Osteoblast (primary cell): ENCODE data around the gene HPSE2. TPM values are rescaled to one million over a fixed set of nuclear protein-coding genes. Genes with fewer than 3 reads are reported as not detected.

Experiments
- DNase-seq: peaks from one replicate; pipeline ENCODE4 v3.0.0; 2011; ENCODE audit warnings: low spot score, mixed read lengths; ENCODE audit not compliant: insufficient read length; ENCODE audit errors: missing footprints
- H2AFZ ChIP-seq: 2 replicates; pipeline ENCODE4 v1.6.0; 2011; ENCODE audit warnings: mild to moderate bottlenecking, low read length
- H3K27ac ChIP-seq: 2 replicates; pipeline ENCODE4 v1.5.1; 2011; ENCODE audit warnings: mild to moderate bottlenecking, low read depth, low read length, moderate library complexity
- H3K27me3 ChIP-seq: 2 replicates; pipeline ENCODE4 v1.6.0; 2012; ENCODE audit warnings: mild to moderate bottlenecking, control low read depth, inconsistent platforms, low read length, moderate library complexity; ENCODE audit not compliant: insufficient read depth
- H3K36me3 ChIP-seq: 2 replicates; pipeline ENCODE4 v1.5.1; 2011; ENCODE audit warnings: mild to moderate bottlenecking, low read length, control low read depth, moderate library complexity; ENCODE audit not compliant: insufficient read depth
- H3K4me1 ChIP-seq: 2 replicates; pipeline ENCODE4 v1.5.1; 2011; ENCODE audit warnings: mild to moderate bottlenecking, low read length, control low read depth, moderate library complexity; ENCODE audit not compliant: insufficient read depth
- H3K4me2 ChIP-seq: 2 replicates; pipeline ENCODE4 v1.6.0; 2011; ENCODE audit warnings: mild to moderate bottlenecking, low read length; ENCODE audit not compliant: insufficient read depth
- H3K4me3 ChIP-seq: fragments of 200-600 bp; sonication (generic); 3 replicates; pipeline ENCODE4 v1.5.1; 2012; ENCODE audit warnings: mild to moderate bottlenecking, low read length, inconsistent platforms; ENCODE audit not compliant: insufficient read depth
- H3K79me2 ChIP-seq: 2 replicates; pipeline ENCODE4 v1.6.0; 2012; ENCODE audit warnings: mild to moderate bottlenecking, low read length, control low read depth, inconsistent platforms; ENCODE audit not compliant: insufficient read depth
- H3K9me3 ChIP-seq: 2 replicates; pipeline ENCODE4 v1.5.1; 2011; ENCODE audit warnings: low read depth, low read length, control low read depth
- H4K20me1 ChIP-seq: 2 replicates; pipeline ENCODE4 v1.6.0; 2012; ENCODE audit warnings: mild to moderate bottlenecking, low read length, control low read depth; ENCODE audit not compliant: insufficient read depth
- CTCF ChIP-seq: IDR thresholded peaks from 2 replicates; pipeline ENCODE4 v1.5.1; 2011; ENCODE audit warnings: mild to moderate bottlenecking, low read depth, low read length, moderate library complexity; ENCODE audit errors: extremely low read depth
- total RNA-seq: library from RNA; depleted of rRNA; stranded (reverse); fragments of >200 nt; gene quantifications from 2 replicates; pipeline ENCODE4 v1.2.3, GENCODE V29; 2012

The HPSE2 gene
- total RNA-seq, 1 donor, result not detected

DNA sequence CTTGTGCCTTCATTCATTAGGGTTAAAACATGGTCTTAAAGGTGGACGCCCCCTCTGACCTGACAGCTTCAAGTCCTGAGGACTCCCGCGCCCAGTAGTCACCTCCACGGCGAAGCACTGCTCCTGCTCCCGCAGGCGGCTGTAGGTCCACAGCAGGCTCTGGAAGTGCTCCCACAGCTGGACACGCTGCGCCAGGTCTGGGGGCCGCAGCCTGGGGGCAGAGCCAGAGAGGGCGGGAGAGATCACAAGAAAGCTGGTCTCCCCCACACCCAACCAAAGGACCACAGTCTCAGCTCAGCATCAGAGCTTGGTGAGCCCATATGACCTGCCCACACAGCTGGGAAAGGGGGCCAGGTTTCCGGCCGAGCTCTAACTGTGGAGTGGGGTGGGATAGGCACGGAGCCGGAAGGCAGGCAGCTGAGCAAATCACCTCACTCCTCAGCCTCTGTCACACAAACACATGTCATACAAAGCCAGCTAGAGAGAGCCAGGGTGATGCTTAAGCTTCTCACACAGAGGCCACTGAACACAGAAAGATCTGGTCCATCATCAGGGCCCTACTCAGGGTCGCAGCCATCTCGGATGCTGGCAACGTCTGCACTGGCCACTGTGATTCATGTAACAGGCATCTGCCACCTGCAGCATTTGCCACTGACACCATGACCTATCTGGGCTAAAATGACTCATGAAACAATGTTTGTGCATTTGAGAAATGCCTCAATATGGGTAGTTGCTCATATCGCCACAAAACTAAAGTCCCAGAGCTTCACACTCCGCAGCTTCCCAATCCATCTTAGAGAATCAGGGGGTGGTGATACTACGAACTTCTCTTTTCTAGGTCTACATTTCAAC lies 801.5 kb downstream of the HPSE2 start:
- Histone ChIP-seq H4K20me1 (no peaks in the 10 kb centered on the region), H3K4me2 (no peak overlapping the region), H3K36me3 (peaks cover 59% of the 10 kb centered on the region), H3K4me1 (peaks cover 6% of the 10 kb centered on the region), H3K4me3 (no peak overlapping the region), H3K27me3 (no peaks in the 10 kb centered on the region), H3K27ac (no peak overlapping the region), H3K9me3 (no peaks in the 10 kb centered on the region), H3K79me2 (no peaks in the 10 kb centered on the region), H2AFZ (no peak overlapping the region)
- DNase-seq, result peak; percentile 50
- TF ChIP-seq CTCF, result no peak

- Histone ChIP-seq H3K27ac (no peak overlapping the region), H3K4me2 (no peak overlapping the region), H3K36me3 (peaks cover 59% of the 10 kb centered on the region), H3K27me3 (no peaks in the 10 kb centered on the region), H3K79me2 (no peaks in the 10 kb centered on the region), H3K4me1 (peaks cover 6% of the 10 kb centered on the region), H3K9me3 (no peaks in the 10 kb centered on the region), H4K20me1 (no peaks in the 10 kb centered on the region), H3K4me3 (no peak overlapping the region), H2AFZ (no peak overlapping the region)
- DNase-seq, result no peak
- TF ChIP-seq CTCF, result no peak
These were observed 802.3 kb downstream of the HPSE2 start for GRCh38 chr10:98433371-98433770.

DNA sequence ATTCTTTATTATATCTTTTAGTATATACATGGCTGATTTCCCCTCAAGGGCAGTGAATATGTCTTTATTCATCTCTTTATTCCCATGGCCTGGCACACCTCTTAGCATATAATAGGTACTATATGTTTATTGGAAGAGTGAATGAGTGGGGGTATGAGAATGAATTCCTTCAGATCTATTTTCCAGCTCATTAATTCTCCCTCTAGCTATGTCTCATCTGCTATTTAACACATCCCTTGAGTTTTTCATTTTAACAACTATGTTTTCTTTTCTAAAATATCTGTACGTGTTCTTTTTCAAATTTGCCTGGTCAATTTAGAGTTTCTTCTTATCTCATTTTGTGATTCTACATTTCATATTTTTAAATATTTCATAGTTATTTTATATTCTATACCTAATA lies 803.3 kb downstream of the HPSE2 start:
- H3K36me3 ChIP-seq, result peaks cover 59% of the 10 kb centered on the region
- peaks cover 6% of the 10 kb centered on the region for H3K4me1 ChIP-seq
- no peak for DNase-seq
- H4K20me1 ChIP-seq, result no peaks in the 10 kb centered on the region
- H3K27ac ChIP-seq, result no peak overlapping the region
- H3K79me2 ChIP-seq, result no peaks in the 10 kb centered on the region
- no peak overlapping the region for H3K4me3 ChIP-seq
- H3K27me3 ChIP-seq, result no peaks in the 10 kb centered on the region
- TF ChIP-seq CTCF, result no peak
- H2AFZ ChIP-seq, result no peak overlapping the region
- H3K4me2 ChIP-seq, result no peak overlapping the region
- H3K9me3 ChIP-seq, result no peaks in the 10 kb centered on the region

DNA sequence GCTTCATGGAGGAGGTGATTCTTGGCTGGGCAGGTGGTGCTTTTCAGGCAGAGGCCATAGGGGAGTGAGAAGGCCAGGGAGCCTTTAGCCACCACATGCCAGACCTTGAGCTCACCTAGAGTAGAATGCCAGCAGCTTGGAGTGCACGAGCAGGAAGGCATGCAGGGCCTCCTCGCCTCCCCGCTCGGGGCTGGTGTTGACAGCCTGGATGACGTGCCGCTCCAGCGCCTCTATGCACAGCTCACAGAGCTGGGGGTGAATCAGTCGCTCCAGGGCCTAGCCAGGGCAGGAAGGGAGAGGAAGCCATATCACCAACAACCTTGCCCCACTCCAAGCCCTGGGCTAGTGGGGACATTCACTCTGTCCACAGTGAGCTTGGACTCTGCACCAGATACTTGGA lies 804.6 kb downstream of the HPSE2 start:
- no peak for TF ChIP-seq CTCF
- Histone ChIP-seq H3K4me2 (no peak overlapping the region), H4K20me1 (no peaks in the 10 kb centered on the region), H3K36me3 (peaks cover 59% of the 10 kb centered on the region), H3K27ac (no peak overlapping the region), H3K9me3 (no peaks in the 10 kb centered on the region), H3K27me3 (no peaks in the 10 kb centered on the region), H3K4me3 (no peak overlapping the region), H2AFZ (no peak overlapping the region), H3K4me1 (peaks cover 6% of the 10 kb centered on the region), H3K79me2 (no peaks in the 10 kb centered on the region)
- no peak for DNase-seq
